Measurements from ENCODE around the gene TTLL4.

TTLL4 gene

GRCh38 chr2:218727502-218728165, 17.0 kb downstream of the TTLL4 start:
- Histone ChIP-seq H3K4me3 (ENCODE audit: low read length) (no peak overlapping the region), H3K9me3 (ENCODE audit: insufficient read depth, low read length) (peaks cover 4% of the 10 kb centered on the region; the same call in 1 of the 2 replicates), H3K27ac (ENCODE audit: low read length) (no peak overlapping the region), H2AFZ (ENCODE audit: low read depth, low read length) (no peak overlapping the region), H3K9ac (ENCODE audit: low read length) (no peak overlapping the region), H3K36me3 (replicated peaks; ENCODE audit: low read depth, low read length) (peaks cover 10% of the 10 kb centered on the region), H3K4me1 (ENCODE audit: low read length) (no peaks in the 10 kb centered on the region), H3K4me2 (ENCODE audit: low read length) (no peak overlapping the region), H3K27me3 (ENCODE audit: low read depth, low read length) (no peaks in the 10 kb centered on the region), H4K20me1 (ENCODE audit: insufficient read depth, low read length) (no peaks in the 10 kb centered on the region), H3K79me2 (ENCODE audit: low read length) (peaks cover 38% of the 10 kb centered on the region)
- TF ChIP-seq EZH2phosphoT487 (IDR thresholded peaks at IDR 0.05; ENCODE audit: low read depth) = no peak
- TF ChIP-seq, protein P1, sequence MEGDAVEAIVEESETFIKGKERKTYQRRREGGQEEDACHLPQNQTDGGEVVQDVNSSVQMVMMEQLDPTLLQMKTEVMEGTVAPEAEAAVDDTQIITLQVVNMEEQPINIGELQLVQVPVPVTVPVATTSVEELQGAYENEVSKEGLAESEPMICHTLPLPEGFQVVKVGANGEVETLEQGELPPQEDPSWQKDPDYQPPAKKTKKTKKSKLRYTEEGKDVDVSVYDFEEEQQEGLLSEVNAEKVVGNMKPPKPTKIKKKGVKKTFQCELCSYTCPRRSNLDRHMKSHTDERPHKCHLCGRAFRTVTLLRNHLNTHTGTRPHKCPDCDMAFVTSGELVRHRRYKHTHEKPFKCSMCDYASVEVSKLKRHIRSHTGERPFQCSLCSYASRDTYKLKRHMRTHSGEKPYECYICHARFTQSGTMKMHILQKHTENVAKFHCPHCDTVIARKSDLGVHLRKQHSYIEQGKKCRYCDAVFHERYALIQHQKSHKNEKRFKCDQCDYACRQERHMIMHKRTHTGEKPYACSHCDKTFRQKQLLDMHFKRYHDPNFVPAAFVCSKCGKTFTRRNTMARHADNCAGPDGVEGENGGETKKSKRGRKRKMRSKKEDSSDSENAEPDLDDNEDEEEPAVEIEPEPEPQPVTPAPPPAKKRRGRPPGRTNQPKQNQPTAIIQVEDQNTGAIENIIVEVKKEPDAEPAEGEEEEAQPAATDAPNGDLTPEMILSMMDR (IDR thresholded peaks at IDR 0.05; ENCODE audit: low read depth, low read length) = peak; percentile 37

- H4K20me1 ChIP-seq (ENCODE audit: insufficient read depth, low read length) = peaks cover 4% of the 10 kb centered on the region; the same call in 1 of the 2 replicates
- no peak overlapping the region for H3K9ac ChIP-seq (ENCODE audit: low read length)
- H3K27me3 ChIP-seq (ENCODE audit: low read depth, low read length) = no peaks in the 10 kb centered on the region
- H3K79me2 ChIP-seq (ENCODE audit: low read length) = peaks cover 35% of the 10 kb centered on the region
- no peak overlapping the region for H2AFZ ChIP-seq (ENCODE audit: low read depth, low read length)
- H3K36me3 ChIP-seq (replicated peaks; ENCODE audit: low read depth, low read length) = peaks cover 10% of the 10 kb centered on the region
- no peak overlapping the region for H3K27ac ChIP-seq (ENCODE audit: low read length)
- H3K4me3 ChIP-seq (ENCODE audit: low read length) = no peak overlapping the region
- H3K9me3 ChIP-seq (ENCODE audit: insufficient read depth, low read length) = peaks cover 4% of the 10 kb centered on the region; the same call in 1 of the 2 replicates
- H3K4me2 ChIP-seq (ENCODE audit: low read length) = no peak overlapping the region
- peaks cover 3% of the 10 kb centered on the region; the same call in 1 of the 2 replicates for H3K4me1 ChIP-seq (ENCODE audit: low read length)
- no peak for TF ChIP-seq EZH2phosphoT487 (IDR thresholded peaks at IDR 0.05; ENCODE audit: low read depth)
- TF ChIP-seq, protein P1 (IDR thresholded peaks at IDR 0.05; ENCODE audit: low read depth, low read length) = no peak
Measured at GRCh38 chr2:218729640-218730039, 19.0 kb downstream of the TTLL4 start.

DNA sequence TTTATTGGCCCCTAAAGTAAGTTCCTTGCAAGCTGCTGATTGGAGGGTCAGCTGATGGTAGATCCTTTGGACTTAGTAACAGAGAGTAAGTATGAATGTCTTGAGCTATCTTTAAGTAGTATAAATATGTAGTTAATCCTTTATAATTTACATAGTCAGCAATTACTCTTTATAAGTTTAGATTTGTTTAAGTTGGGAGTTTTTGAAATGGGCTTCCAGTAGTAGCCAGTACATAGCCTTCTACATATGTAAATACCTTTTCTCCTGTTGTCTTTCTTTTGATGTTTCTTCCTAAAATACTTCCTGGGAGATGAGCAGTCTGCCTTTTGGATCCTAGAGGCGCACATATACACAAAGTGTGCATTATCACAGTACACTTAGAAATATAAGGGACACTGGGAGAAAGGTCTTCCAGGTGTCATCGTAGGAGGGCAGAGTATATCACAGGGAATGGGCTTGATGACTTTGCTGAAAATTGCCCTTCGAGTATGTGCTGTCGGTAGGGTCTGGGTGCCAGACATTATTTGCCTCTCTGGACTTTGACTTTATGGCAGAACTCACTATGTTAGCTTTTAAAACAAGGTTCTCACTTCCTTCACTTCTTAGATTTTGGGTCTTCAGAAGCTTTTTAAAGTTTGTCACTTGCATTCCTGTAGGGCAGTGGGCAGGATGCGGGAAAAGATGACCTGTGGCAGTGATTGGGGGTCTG, 21.6 kb downstream of the TTLL4 start:
- Histone ChIP-seq H3K79me2 (ENCODE audit: low read length) (peaks cover 26% of the 10 kb centered on the region), H3K27ac (ENCODE audit: low read length) (no peak overlapping the region), H3K4me1 (ENCODE audit: low read length) (peaks cover 3% of the 10 kb centered on the region; the same call in 1 of the 2 replicates), H3K36me3 (replicated peaks; ENCODE audit: low read depth, low read length) (peaks cover 3% of the 10 kb centered on the region), H3K9ac (ENCODE audit: low read length) (no peak overlapping the region), H3K27me3 (ENCODE audit: low read depth, low read length) (no peaks in the 10 kb centered on the region), H3K9me3 (ENCODE audit: insufficient read depth, low read length) (no peaks in the 10 kb centered on the region), H2AFZ (ENCODE audit: low read depth, low read length) (no peak overlapping the region), H4K20me1 (ENCODE audit: insufficient read depth, low read length) (peaks cover 4% of the 10 kb centered on the region; the same call in 1 of the 2 replicates), H3K4me2 (ENCODE audit: low read length) (no peak overlapping the region), H3K4me3 (ENCODE audit: low read length) (no peak overlapping the region)
- TF ChIP-seq EZH2phosphoT487 (IDR thresholded peaks at IDR 0.05; ENCODE audit: low read depth) = no peak
- TF ChIP-seq, protein P1 (IDR thresholded peaks at IDR 0.05; ENCODE audit: low read depth, low read length) = no peak

DNA sequence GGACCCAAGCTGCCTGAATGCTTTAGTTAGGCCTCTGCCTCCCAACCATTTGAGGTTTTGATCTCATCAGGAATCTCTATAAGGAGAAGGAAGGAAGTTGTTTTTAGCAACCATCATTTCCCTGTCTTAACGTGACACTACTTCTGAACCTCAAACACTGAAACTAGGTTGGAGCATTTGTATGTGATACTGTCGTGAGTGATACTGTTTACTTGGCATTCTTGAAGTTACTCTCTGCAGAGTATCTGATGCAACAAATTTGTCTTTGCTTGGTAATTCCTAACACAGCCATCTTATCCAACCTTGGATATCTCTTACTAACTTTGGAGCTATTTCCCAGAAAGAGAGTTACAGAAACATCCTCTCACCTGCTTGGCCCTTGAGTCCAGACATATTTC, 22.1 kb downstream of the TTLL4 start:
- H3K4me3 ChIP-seq (ENCODE audit: low read length) = no peak overlapping the region
- no peaks in the 10 kb centered on the region for H3K9me3 ChIP-seq (ENCODE audit: insufficient read depth, low read length)
- TF ChIP-seq, protein P1 (IDR thresholded peaks at IDR 0.05; ENCODE audit: low read depth, low read length) = no peak
- TF ChIP-seq EZH2phosphoT487 (IDR thresholded peaks at IDR 0.05; ENCODE audit: low read depth) = no peak
- peaks cover 3% of the 10 kb centered on the region; the same call in 1 of the 2 replicates for H3K4me1 ChIP-seq (ENCODE audit: low read length)
- H4K20me1 ChIP-seq (ENCODE audit: insufficient read depth, low read length) = peaks cover 4% of the 10 kb centered on the region; the same call in 1 of the 2 replicates
- H3K27me3 ChIP-seq (ENCODE audit: low read depth, low read length) = no peaks in the 10 kb centered on the region
- H3K79me2 ChIP-seq (ENCODE audit: low read length) = peaks cover 23% of the 10 kb centered on the region
- H3K4me2 ChIP-seq (ENCODE audit: low read length) = no peak overlapping the region
- H3K36me3 ChIP-seq (replicated peaks; ENCODE audit: low read depth, low read length) = peaks cover under 1% of the 10 kb centered on the region
- H2AFZ ChIP-seq (ENCODE audit: low read depth, low read length) = no peak overlapping the region
- no peak overlapping the region for H3K27ac ChIP-seq (ENCODE audit: low read length)
- no peak overlapping the region for H3K9ac ChIP-seq (ENCODE audit: low read length)
